ENCODE results near the gene USP28.

DNA sequence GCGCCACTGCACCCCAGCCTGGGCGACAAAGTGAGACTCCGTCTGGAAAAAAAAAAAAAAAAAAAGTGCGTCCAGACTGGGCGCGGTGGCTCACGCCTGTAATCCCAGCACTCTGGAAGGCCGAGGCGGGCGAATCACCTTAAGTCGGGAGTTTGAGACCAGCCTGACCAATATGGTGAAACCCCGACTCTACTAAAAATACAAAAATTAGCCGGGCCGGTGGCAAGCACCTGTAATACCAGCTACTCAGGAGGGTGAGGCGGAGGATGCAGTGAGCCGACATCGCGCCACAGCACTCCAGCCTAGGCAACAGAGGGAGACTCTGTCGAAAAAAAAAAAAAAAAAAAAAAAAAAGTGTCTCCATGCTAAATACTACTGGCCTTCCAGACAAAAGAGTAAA lies 1.3 kb downstream of the USP28 start:
- TF ChIP-seq, protein P1, sequence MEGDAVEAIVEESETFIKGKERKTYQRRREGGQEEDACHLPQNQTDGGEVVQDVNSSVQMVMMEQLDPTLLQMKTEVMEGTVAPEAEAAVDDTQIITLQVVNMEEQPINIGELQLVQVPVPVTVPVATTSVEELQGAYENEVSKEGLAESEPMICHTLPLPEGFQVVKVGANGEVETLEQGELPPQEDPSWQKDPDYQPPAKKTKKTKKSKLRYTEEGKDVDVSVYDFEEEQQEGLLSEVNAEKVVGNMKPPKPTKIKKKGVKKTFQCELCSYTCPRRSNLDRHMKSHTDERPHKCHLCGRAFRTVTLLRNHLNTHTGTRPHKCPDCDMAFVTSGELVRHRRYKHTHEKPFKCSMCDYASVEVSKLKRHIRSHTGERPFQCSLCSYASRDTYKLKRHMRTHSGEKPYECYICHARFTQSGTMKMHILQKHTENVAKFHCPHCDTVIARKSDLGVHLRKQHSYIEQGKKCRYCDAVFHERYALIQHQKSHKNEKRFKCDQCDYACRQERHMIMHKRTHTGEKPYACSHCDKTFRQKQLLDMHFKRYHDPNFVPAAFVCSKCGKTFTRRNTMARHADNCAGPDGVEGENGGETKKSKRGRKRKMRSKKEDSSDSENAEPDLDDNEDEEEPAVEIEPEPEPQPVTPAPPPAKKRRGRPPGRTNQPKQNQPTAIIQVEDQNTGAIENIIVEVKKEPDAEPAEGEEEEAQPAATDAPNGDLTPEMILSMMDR (conservative IDR thresholded peaks at IDR 0.05; ENCODE audit: low read depth, low read length) = no peak
- TF ChIP-seq EZH2 (IDR thresholded peaks at IDR 0.05; ENCODE audit: borderline replicate concordance, low read depth, low read length, poor library complexity, severe bottlenecking) = no peak
